GM10266 (cell line): ENCODE data around the gene SCN7A.
A peak's percentile ranks its signal among the peaks of the same experiment; 100 is the strongest.

ENCODE experiments used
- DNase-seq: peaks from one replicate; pipeline ENCODE4 v3.0.0; 2012; ENCODE audit errors: extremely low spot score
- TF ChIP-seq, protein P1 (sequence below): IDR thresholded peaks from 2 replicates; pipeline ENCODE4 v1.5.1; 2012; ENCODE audit warnings: mild to moderate bottlenecking, low read depth; ENCODE audit not compliant: control insufficient read depth, insufficient read depth; ENCODE audit errors: missing control alignments

Gene SCN7A

DNA sequence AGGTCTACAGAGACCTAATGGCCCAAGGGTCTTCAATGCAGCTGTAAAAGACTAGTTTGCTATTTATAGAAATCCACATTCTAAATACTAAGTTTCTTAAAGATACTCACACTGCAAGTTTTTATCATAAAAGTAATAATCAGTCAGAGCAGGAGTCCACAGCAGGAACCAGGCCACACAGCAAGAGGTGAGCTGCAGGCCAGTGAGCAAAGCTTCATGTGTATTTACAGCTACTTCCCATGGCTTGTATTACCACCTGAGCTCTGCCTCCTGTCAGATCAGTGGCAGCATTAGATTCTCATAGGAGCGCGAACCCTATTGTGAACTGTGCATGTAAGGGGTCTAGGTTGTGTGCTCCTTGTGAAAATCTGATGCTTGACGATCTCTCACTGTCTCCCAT, 111.6 kb downstream of the SCN7A start:
- no peak for DNase-seq
- TF ChIP-seq, protein P1, sequence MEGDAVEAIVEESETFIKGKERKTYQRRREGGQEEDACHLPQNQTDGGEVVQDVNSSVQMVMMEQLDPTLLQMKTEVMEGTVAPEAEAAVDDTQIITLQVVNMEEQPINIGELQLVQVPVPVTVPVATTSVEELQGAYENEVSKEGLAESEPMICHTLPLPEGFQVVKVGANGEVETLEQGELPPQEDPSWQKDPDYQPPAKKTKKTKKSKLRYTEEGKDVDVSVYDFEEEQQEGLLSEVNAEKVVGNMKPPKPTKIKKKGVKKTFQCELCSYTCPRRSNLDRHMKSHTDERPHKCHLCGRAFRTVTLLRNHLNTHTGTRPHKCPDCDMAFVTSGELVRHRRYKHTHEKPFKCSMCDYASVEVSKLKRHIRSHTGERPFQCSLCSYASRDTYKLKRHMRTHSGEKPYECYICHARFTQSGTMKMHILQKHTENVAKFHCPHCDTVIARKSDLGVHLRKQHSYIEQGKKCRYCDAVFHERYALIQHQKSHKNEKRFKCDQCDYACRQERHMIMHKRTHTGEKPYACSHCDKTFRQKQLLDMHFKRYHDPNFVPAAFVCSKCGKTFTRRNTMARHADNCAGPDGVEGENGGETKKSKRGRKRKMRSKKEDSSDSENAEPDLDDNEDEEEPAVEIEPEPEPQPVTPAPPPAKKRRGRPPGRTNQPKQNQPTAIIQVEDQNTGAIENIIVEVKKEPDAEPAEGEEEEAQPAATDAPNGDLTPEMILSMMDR, result no peak

DNA sequence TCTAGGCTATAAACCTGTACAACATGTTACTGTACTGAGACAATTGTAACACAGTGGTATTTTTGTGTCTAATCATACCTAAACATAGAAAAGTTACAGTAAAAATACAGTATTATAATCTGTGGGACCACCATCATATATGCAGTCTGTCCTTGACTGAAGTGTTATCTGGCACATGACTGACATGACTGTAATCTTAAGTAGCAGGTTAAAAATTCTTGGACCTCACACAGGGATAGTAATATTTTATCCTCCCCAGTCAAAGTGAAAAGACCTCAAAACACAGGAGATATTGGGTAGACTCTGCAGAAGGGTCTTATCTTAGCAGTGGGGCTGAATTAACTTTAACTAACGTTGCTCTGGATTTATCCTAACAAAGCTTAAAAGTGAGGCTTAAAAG, 113.4 kb downstream of the SCN7A start:
- TF ChIP-seq, protein P1, result no peak
- no peak for DNase-seq

DNA sequence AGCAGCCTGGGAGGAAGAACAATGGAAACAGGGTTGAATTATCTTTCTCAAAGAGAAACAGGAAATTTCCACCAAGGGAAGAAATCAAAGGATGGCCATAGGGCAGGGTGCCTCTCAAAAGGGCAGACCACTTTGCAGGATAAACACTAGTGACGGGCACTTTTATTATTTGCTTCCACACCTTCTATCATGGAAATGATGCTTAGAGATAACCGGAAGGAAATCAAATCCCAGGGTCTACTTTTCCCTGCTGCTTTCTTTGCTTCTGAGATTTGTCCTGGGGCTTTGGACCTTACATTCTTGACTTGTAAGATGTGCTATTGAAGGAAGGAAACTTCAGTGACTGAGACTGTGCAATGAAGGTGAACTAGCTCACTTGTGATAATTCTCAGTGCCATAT, 117.2 kb downstream of the SCN7A start:
- no peak for DNase-seq
- TF ChIP-seq, protein P1, result no peak

DNA sequence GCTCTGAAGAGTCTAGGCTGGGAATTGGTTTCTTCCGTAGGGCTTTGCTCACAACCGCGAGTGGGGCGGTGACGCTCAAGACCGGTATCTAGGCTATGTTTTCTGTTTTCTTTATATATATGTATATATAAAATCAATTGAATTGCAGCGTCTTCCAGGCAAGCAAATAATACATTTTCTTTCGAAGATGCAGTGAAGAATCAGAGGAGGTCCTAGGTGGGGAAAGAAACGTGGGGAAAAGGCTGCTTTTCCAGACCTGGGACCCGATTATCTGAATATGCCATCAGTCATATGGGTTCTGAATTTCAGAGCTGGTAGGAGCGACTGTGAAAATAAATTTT, 117.6 kb downstream of the SCN7A start:
- DNase-seq, result no peak
- TF ChIP-seq, protein P1, result no peak

DNA sequence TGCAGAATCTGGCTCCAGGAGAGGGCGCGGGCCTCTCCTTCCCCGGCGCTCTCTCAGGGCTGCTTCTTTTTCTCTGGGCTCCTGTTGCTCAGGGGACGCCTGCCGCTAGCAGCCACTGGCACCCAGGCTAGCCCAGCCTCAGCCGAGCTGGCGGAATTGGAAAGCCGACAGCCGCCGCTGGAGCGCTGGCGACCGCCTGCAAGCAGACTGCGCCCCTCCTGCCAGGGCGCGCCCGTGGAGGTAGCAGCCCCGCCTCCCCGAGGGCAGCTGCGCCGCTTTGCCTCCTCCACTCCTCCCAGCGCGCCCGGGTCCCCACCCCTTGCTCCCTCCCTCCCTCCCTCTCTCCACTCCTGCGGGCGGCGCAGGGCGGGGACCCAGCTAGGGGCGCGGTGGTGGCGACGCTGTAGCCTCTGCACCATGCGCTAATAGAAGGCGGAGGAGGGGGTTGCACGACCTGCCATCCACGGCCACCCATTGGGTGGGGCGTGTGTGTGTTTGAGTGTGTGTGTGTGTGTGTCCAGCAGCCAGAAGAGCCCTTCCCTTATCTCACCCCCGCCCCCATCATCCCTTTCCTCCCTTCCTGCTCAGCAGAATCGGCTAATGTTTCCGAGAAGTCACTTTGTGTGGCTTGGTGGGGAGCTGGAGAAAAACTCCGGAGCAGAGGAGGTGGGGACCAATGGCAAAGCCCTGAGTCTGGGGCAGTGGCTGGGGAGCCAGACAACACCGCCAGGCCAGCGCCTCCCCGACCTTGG, 118.1 kb downstream of the SCN7A start, which contains the start of gene SCN9A:
SCN9A (minus strand) TSS at position 209 of the 752 bp plus-strand sequence. CDS start 64,188 bp downstream, outside the sequence.
- peak; percentile 10 for DNase-seq
- TF ChIP-seq, protein P1, result no peak

DNA sequence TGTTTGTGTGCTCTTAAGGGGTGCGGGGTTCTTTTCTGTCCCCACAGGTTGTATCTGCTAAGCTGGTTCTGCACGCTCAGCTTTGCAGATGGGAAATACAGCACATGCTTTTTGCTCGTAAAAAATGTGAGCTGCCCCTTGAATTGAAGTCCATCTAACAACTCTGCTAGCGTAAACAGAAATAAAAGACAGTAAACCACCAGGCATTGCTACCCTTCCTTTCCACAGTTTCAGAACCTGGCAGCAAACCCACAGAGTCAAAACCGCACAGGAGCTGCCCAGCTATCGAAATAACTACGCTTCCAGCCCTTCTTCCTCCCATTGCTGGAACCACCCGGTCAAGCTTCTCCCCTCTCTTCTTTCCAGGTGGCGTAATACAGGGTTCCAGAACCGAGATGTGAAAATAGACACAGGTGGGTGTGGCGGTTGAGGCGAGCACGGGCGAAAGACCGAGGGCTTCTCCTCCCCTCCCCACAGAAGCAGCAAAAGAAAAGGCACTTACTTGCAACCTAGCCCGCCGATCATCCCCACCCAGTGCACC, 118.8 kb downstream of the SCN7A start:
- TF ChIP-seq, protein P1, result no peak
- no peak for DNase-seq

DNA sequence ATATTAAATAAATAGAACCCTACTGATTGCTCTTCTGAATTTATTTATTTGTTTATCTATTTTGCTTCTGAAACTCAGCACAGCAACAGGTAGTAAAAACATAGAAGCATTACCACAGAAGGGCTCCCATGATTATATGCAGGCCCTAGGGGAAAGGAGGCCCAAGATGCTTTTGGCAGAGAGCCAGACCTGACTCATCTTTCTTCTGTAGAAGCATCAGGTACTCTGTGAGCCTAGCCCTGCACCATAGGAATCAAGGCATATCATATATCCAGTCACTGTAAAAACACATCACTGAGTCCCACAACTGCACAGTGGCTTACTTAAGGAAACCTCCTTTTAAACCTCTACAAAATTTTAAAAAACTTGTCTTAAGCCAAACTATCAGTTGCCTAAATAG, 120.1 kb downstream of the SCN7A start:
- TF ChIP-seq, protein P1, result no peak
- no peak for DNase-seq
